Right renal cortex interstitium (tissue), 3 donors: Measurements from ENCODE around the gene RAB24. TPM values are rescaled to one million over a fixed set of nuclear protein-coding genes. Genes with fewer than 3 reads are reported as not detected.

ENCODE experiments used
- polyA plus RNA-seq, 3 donors: library from polyadenylated mRNA; unstranded; fragments of 120-200 nt; gene quantifications; one replicate each; pipeline ENCODE4 v1.2.1, GENCODE V29; 2013; ENCODE audit not compliant: insufficient read length in 3 of 3

The RAB24 gene
- polyA plus RNA-seq, 3 donors = 22.9 to 30.9 (median 25.7) TPM

Other genes starting within 250 kb of the RAB24 start
- 10 to 100 TPM; 48.7 to 56.4 (median 50.1) TPM for gene FGFR4, start 216.8 kb downstream of the RAB24 start, polyA plus RNA-seq
- gene NSD1, start 169.9 kb downstream of the RAB24 start, polyA plus RNA-seq = 10 to 100 TPM; 58.4 to 63.3 (median 59.7) TPM
- 100 to 1,000 TPM; 105 to 139 (median 112) TPM for gene PRELID1, start 80 bp upstream of the RAB24 start, polyA plus RNA-seq
- gene MXD3, start 8.2 kb upstream of the RAB24 start, polyA plus RNA-seq = 10 to 100 TPM in 2 of 3 donors, 1 to 10 TPM in 1; 9.8 to 11.4 (median 10.5) TPM
- gene LMAN2, start 47.9 kb upstream of the RAB24 start, polyA plus RNA-seq = 100 to 1,000 TPM; 128 to 136 (median 131) TPM
- 10 to 100 TPM; 10.5 to 15.8 (median 11.8) TPM for gene RGS14, start 54.2 kb upstream of the RAB24 start, polyA plus RNA-seq
- gene SLC34A1, start 80.7 kb upstream of the RAB24 start, polyA plus RNA-seq = 100 to 1,000 TPM; 118 to 190 (median 157) TPM
- under 1 TPM; 0.47 to 0.72 (median 0.67) TPM for gene PFN3, start 96.9 kb upstream of the RAB24 start, polyA plus RNA-seq
- 1 to 10 TPM; 3.5 to 6.4 (median 4.6) TPM for gene F12, start 105.8 kb upstream of the RAB24 start, polyA plus RNA-seq
- 10 to 100 TPM; 20.3 to 26.2 (median 23.3) TPM for gene GRK6, start 123.0 kb upstream of the RAB24 start, polyA plus RNA-seq
- 1 to 10 TPM in 1 of 3 donors, under 1 TPM in 2; 0.95 to 1.1 (median 0.97) TPM for gene PRR7, start 143.1 kb upstream of the RAB24 start, polyA plus RNA-seq
- 100 to 1,000 TPM; 171 to 177 (median 175) TPM for gene DBN1, start 169.9 kb upstream of the RAB24 start, polyA plus RNA-seq
- gene PDLIM7, start 193.9 kb upstream of the RAB24 start, polyA plus RNA-seq = 10 to 100 TPM; 62.4 to 72.7 (median 69.0) TPM
- gene DOK3, start 206.1 kb upstream of the RAB24 start, polyA plus RNA-seq = 1 to 10 TPM; 3.3 to 4.3 (median 3.8) TPM
- gene DDX41, start 213.2 kb upstream of the RAB24 start, polyA plus RNA-seq = 100 to 1,000 TPM in 1 of 3 donors, 10 to 100 TPM in 2; 93.0 to 105 (median 96.6) TPM